Measurements from ENCODE around the gene TPPP.

TPPP gene

DNA sequence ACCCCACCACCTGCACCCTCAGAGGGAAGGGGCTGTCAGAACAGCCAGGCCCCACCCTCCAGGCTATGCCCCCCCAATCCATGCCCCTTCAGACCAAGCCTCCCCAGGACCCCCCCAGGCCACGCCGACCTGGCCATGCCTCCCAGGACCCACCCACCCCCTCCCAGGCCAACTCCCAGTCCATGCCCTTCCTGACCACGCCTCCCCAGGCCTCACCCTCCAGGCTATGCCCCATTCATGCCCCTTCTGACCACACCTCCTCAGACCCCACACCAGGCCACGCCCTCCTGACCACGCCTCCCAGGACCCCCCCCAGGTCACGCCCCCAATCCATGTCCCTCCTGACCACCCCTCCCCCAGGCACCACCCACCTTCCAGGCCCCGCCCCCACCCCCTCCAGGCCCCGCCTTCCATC, 27.6 kb downstream of the TPPP start:
- no peak for DNase-seq (ENCODE audit: low read depth, low spot score)

- no peak for DNase-seq (ENCODE audit: low read depth, low spot score)
Measured at GRCh38 chr5:664994-665360, 28.2 kb downstream of the TPPP start.

GRCh38 chr5:664343-664993, 28.7 kb downstream of the TPPP start:
- DNase-seq (ENCODE audit: low read depth, low spot score) = no peak

- no peak for DNase-seq (ENCODE audit: low read depth, low spot score)
Measured at GRCh38 chr5:663436-664342, 29.5 kb downstream of the TPPP start.

GRCh38 chr5:662751-663435, 30.3 kb downstream of the TPPP start:
- DNase-seq (ENCODE audit: low read depth, low spot score) = no peak

DNA sequence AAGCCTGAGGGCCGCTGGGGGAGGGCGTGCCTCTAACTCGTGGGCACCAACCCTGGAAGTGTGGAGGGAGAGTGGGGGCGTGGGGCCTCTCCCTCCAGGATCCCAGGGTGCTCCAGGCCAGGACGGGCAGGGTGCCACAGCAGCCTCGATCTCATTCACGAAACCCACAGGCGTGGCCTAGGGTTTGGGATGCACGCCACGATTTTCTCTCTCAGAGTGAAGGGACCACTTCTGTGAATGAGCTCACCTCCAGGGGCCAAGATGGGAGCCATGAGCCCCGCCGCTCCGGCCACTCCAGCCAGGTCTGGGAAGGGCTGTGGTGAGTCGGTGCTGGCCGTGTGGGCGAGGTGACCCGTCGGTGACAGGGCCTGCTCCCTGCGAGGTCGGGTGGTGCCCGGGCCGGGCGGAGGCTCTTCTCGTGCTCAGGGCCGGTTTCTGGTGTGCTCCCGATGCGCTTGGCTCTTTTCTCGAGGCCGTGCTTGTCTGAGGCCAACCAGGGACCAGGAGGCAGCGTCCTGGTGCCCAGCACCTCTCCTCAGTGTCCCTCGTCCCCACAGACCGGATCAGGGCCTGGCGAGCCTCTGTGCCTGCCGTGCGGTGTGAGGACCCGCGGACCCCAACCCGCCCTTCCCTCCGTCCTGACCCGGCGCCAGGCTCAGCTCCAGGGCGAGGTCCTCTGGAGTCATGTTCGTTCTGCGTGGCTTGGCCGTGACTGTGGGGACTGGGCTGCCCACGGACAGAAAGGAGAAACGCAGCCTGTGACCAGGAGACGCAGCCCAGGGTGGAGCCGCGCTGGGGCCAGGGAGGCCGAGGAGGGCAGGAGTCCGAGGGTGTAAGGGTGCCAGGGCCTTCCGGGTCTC, 31.0 kb downstream of the TPPP start:
- DNase-seq (ENCODE audit: low read depth, low spot score) = no peak

DNA sequence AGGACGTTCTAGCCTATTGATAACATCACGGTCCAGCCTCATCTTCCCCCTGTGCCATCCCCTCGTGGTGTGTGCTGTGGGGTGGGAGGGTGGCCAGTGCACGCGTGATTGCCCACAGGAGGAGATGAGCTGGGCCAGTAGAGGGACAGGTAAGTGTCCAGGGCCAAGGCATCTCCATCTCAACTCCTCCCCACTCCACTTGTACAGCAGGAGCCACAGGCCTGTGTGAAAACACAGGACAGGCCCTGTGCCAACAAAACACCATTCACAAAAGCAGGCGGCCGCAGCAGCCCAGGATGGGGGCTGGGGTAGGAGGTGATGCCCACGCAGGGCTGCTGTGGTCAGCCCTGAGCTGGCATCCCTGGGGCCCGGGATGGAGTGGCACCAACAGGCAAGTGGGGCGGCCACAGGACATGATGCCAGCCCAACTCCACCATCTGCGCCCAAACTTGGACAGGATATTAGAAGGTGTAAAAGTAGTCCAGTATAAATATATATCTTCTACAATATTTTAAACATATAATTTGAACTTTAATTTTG, 32.6 kb downstream of the TPPP start:
- no peak for DNase-seq (ENCODE audit: low read depth, low spot score)

GRCh38 chr5:659496-660263, 33.5 kb downstream of the TPPP start:
- no peak for DNase-seq (ENCODE audit: low read depth, low spot score)

DNA sequence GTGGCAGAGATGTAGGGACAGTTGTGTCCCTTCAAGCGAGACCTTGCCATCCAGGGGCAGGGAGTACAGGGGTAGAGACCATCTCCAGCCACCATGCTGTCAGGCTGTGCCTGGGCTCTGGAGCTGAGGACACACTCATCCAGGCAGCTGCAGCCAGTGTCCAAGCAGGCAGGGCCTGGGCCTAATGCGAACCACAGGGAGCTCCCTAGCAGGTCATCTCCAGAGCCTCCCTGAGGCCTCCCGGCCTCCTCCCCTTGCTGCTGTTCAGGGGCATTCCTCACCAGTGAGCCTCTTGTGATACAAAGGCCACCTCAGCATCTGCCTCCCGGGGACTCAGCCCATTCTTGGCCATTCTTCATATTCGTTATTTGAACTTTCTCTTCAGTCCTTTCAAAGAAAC, 35.0 kb downstream of the TPPP start:
- no peak for DNase-seq (ENCODE audit: low read depth, low spot score)

- DNase-seq (ENCODE audit: low read depth, low spot score) = no peak
Measured at GRCh38 chr5:657570-657969, 35.6 kb downstream of the TPPP start.

DNA sequence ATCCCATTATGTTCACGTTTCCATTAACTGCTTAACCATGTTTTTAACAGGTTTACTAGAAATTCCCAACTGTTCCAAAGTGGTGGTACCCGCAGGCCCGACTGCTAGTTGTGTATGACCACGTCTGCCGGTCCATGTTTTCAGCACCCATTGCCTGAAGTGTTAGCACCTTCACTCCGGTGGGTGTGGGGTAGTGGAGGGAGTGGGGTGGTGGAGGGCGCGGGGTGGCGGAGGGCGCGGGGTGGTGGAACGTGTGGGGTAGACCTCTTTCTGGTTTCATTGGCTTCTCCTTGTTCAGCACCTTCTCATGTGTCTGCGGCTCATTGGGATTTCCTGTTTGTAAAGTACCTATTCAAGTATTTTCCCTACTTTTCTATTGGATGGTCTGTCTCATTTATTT, 37.7 kb downstream of the TPPP start:
- DNase-seq (ENCODE audit: low read depth, low spot score) = no peak

- DNase-seq (ENCODE audit: low read depth, low spot score) = no peak
Measured at GRCh38 chr5:654071-654778, 38.9 kb downstream of the TPPP start.

GRCh38 chr5:652773-653350, 40.3 kb downstream of the TPPP start:
- no peak for DNase-seq (ENCODE audit: low read depth, low spot score)

GRCh38 chr5:652023-652515, 41.1 kb downstream of the TPPP start:
- no peak for DNase-seq (ENCODE audit: low read depth, low spot score)

DNA sequence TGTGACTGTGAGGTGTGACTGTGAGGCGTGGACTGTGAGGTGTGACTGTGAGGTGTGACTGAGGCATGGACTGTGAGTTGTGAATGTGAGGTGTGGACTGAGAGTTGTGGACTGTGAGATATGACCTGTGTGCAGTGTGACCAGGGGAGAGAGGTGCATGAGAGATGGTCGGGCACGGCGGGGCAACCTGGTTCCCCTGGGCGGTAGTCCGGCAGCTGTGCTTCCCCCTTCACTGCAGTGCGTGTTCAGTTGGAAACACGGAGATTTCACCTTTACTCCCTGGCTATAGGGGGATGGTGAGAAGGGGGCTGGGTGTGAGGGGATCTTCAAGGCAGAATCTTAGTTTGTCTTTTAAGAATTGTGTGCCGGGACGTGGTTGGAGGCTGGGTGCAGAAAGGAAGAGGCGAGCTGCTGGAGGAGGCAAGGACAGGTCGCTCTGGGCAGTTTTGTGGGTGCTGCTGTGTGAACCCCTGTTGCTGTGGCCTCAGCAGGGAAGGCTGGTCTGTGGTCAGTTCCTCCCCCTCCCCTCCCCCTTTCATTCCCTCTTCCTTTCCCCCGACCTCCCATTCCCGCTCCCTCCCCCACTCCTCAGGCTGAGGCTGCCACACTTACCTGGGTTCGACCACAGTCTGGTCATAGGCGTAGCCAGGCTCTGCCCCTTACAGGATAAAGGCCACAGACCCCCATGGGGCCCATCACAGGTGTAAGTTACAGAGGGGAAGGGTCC, 41.7 kb downstream of the TPPP start:
- DNase-seq (ENCODE audit: low read depth, low spot score) = no peak

DNA sequence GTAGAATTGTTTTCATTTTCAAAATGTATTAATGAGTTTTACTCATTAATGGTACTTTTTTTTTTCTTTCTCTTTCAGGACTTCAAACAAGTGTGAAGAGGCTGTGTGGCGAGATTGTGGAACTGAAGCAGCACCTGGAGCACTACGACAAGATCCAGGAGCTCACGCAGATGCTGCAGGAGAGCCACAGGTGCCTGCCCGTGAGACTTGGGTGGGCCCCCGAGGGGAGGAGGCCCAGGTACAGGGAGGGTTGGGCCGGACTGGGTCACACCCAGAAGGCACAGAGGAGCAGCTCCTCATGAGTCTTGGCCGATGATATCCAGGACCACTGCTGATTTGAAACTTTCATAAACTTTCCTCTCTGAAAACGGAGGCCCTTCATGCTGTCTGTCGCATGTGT, 45.4 kb downstream of the TPPP start:
- no peak for DNase-seq (ENCODE audit: low read depth, low spot score)

- DNase-seq (ENCODE audit: low read depth, low spot score) = no peak
Measured at GRCh38 chr5:647311-647710, 45.8 kb downstream of the TPPP start.

DNA sequence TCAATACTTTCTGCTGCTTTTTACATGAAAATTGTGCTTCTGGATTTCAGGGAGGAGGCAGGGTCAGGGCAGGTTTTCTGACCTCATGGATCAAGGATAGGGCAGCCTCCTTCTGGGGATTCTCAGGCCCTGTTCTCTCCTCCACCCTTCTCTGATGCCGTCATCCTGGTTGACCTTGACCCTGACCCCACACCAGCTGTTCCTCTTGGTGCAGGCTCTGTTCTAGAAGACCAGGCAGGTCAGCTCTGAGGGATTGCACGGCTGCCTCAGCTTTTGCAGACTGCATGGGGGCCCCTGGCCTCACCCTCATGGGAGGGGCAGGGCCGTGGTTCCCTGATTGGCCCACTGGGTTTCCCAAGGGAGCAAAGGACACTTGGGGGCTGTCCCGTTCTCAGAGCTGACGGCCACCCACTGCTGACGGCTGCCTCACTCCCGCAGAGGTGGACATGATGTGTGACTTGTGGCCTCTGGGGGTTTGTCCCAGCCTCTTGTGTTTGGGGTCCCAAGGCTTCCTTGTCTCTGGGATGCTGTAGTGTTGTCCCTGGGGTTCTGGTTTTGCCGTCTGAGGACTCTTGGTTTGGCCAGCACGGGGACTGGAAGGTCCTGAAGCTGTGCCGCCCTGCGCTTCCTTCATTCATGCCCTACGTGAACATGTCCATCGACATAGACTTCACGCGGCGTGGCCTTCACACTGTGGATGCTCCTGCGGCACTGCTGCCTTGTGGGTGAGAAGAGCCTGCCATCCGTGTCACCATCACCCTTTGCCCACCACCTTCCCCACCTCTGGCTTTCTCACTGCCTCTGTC, 46.6 kb downstream of the TPPP start:
- DNase-seq (ENCODE audit: low read depth, low spot score) = no peak
